Measurements from ENCODE around the gene DNAJB14. TPM values are rescaled to one million over a fixed set of nuclear protein-coding genes. Genes with fewer than 3 reads are reported as not detected.

DNAJB14 gene
- total and polyA plus RNA-seq, 2 of the 13 experiments (the other 11 are each of a cell fraction or from before 2014, with no cell fraction given) = 9.1 to 38.1 TPM

- TF ChIP-seq REST (IDR thresholded peaks at IDR 0.05; ENCODE audit: borderline replicate concordance in 1 of 2, low read depth in 1 of 2, low read length in 2 of 2) = peak in 1 of 2 experiments; percentile 73; a peak in 2 of 4 replicates
- TF ChIP-seq ZMYM4 (CRISPR knock-in tag; IDR thresholded peaks at IDR 0.05) = peak; percentile 98
- no peak for TF ChIP-seq KLF15 (CRISPR knock-in tag; IDR thresholded peaks at IDR 0.05; ENCODE audit: borderline replicate concordance)
- TF ChIP-seq, protein P1, sequence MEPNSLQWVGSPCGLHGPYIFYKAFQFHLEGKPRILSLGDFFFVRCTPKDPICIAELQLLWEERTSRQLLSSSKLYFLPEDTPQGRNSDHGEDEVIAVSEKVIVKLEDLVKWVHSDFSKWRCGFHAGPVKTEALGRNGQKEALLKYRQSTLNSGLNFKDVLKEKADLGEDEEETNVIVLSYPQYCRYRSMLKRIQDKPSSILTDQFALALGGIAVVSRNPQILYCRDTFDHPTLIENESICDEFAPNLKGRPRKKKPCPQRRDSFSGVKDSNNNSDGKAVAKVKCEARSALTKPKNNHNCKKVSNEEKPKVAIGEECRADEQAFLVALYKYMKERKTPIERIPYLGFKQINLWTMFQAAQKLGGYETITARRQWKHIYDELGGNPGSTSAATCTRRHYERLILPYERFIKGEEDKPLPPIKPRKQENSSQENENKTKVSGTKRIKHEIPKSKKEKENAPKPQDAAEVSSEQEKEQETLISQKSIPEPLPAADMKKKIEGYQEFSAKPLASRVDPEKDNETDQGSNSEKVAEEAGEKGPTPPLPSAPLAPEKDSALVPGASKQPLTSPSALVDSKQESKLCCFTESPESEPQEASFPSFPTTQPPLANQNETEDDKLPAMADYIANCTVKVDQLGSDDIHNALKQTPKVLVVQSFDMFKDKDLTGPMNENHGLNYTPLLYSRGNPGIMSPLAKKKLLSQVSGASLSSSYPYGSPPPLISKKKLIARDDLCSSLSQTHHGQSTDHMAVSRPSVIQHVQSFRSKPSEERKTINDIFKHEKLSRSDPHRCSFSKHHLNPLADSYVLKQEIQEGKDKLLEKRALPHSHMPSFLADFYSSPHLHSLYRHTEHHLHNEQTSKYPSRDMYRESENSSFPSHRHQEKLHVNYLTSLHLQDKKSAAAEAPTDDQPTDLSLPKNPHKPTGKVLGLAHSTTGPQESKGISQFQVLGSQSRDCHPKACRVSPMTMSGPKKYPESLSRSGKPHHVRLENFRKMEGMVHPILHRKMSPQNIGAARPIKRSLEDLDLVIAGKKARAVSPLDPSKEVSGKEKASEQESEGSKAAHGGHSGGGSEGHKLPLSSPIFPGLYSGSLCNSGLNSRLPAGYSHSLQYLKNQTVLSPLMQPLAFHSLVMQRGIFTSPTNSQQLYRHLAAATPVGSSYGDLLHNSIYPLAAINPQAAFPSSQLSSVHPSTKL (CRISPR knock-in tag; IDR thresholded peaks at IDR 0.05) = peak; percentile 26; the same call in 1 of the 2 replicates
- TF ChIP-seq, protein P2, sequence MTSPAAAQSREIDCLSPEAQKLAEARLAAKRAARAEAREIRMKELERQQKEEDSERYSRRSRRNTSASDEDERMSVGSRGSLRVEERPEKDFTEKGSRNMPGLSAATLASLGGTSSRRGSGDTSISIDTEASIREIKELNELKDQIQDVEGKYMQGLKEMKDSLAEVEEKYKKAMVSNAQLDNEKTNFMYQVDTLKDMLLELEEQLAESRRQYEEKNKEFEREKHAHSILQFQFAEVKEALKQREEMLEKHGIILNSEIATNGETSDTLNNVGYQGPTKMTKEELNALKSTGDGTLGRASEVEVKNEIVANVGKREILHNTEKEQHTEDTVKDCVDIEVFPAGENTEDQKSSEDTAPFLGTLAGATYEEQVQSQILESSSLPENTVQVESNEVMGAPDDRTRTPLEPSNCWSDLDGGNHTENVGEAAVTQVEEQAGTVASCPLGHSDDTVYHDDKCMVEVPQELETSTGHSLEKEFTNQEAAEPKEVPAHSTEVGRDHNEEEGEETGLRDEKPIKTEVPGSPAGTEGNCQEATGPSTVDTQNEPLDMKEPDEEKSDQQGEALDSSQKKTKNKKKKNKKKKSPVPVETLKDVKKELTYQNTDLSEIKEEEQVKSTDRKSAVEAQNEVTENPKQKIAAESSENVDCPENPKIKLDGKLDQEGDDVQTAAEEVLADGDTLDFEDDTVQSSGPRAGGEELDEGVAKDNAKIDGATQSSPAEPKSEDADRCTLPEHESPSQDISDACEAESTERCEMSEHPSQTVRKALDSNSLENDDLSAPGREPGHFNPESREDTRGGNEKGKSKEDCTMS (CRISPR knock-in tag; conservative IDR thresholded peaks at IDR 0.05) = no peak
- 0 out of 2 replicates have a peak, but pooled peaks have one; percentile 13 for TF ChIP-seq MIER3 (CRISPR knock-in tag; IDR thresholded peaks at IDR 0.05; ENCODE audit: borderline replicate concordance)
- TF ChIP-seq ZFP91 (CRISPR knock-in tag; IDR thresholded peaks at IDR 0.05; ENCODE audit: borderline replicate concordance) = peak; percentile 38
- peak; percentile 77 for TF ChIP-seq THAP11 (CRISPR knock-in tag; IDR thresholded peaks at IDR 0.05)
- no peak for TF ChIP-seq MYNN (CRISPR knock-in tag; IDR thresholded peaks at IDR 0.05; ENCODE audit: low read depth)
- TF ChIP-seq TGIF2 (CRISPR knock-in tag; IDR thresholded peaks at IDR 0.05) = no peak
- TF ChIP-seq PRPF4 (IDR thresholded peaks at IDR 0.05; ENCODE audit: low read depth, low read length, poor library complexity, severe bottlenecking) = no peak
- TF ChIP-seq ZNF878 (CRISPR knock-in tag; IDR thresholded peaks at IDR 0.05) = peak; percentile 87; the same call in 1 of the 2 replicates
Observed at GRCh38 chr4:99949999-99950912, 3.8 kb upstream of the DNAJB14 start, which contains the start of gene H2AZ1 (continued).

Data from HepG2 (cell line).